ENCODE results near the gene NPY4R2.
"Not testable (repeated sequence)": the region's sequence is repeated elsewhere in the genome, so short reads cannot be mapped to it uniquely, and the experiment has no call there.

DNA sequence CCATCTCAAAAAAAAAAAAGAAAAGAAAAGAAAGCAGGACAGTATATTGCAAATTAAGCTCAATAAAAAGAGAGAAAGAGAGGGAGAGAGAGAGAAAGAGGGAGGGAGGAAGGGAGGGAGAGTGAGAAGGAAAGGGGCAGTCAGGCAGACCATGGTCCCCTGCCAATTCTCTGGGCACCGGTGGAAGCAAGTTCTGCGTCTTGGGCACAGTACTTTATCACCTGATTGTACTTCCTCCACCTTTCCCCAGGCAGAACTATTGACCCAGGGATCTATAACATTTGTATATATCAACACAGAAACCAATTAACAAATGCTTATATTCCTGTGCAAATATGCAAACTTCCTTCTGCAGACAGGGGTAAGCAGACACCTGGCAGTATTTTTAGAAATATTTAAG is 22.4 kb downstream of the NPY4R2 start:
- TF ChIP-seq, protein P1, sequence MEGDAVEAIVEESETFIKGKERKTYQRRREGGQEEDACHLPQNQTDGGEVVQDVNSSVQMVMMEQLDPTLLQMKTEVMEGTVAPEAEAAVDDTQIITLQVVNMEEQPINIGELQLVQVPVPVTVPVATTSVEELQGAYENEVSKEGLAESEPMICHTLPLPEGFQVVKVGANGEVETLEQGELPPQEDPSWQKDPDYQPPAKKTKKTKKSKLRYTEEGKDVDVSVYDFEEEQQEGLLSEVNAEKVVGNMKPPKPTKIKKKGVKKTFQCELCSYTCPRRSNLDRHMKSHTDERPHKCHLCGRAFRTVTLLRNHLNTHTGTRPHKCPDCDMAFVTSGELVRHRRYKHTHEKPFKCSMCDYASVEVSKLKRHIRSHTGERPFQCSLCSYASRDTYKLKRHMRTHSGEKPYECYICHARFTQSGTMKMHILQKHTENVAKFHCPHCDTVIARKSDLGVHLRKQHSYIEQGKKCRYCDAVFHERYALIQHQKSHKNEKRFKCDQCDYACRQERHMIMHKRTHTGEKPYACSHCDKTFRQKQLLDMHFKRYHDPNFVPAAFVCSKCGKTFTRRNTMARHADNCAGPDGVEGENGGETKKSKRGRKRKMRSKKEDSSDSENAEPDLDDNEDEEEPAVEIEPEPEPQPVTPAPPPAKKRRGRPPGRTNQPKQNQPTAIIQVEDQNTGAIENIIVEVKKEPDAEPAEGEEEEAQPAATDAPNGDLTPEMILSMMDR (conservative IDR thresholded peaks at IDR 0.05) = not testable (repeated sequence)
- not testable (repeated sequence) for TF ChIP-seq ZFX (IDR thresholded peaks at IDR 0.05)

Data from C4-2B (cell line).